Anterior cingulate cortex (tissue), 58 donors: ENCODE results near the gene SYNGR3.

Experiments used
- DNase-seq, 58 donors: peaks; one replicate each; lab custom pipeline; 2025; lab: John Stamatoyannopoulos, UW

Gene SYNGR3

GRCh38 chr16:1975432-1976215, 14.1 kb upstream of the SYNGR3 start:
- DNase-seq = no peak

GRCh38 chr16:1976216-1976520, 13.6 kb upstream of the SYNGR3 start:
- DNase-seq = no peak

GRCh38 chr16:1976951-1977874, 12.6 kb upstream of the SYNGR3 start:
- DNase-seq = no peak

GRCh38 chr16:1977875-1978268, 11.9 kb upstream of the SYNGR3 start:
- DNase-seq = no peak

- DNase-seq = no peak
Observed at GRCh38 chr16:1978476-1979120, 11.2 kb upstream of the SYNGR3 start.

GRCh38 chr16:1979271-1980029, 10.3 kb upstream of the SYNGR3 start:
- DNase-seq = peak in 1 of 58 donors; percentile 18

- DNase-seq = no peak
Observed at GRCh38 chr16:1980030-1980769, 9.6 kb upstream of the SYNGR3 start.

GRCh38 chr16:1980770-1981087, 9.0 kb upstream of the SYNGR3 start:
- no peak for DNase-seq

- no peak for DNase-seq
Observed at GRCh38 chr16:1981398-1981836, 8.4 kb upstream of the SYNGR3 start, which contains the start of gene NOXO1. NOXO1 (minus strand) TSS chr16:1981469; CDS start chr16:1981179, 290 bp downstream.

- peak in 18 of 58 donors; percentile 6 to 63 (median 38) for DNase-seq
Observed at GRCh38 chr16:1982013-1982433, 7.7 kb upstream of the SYNGR3 start.

- no peak for DNase-seq
Observed at GRCh38 chr16:1982991-1983543, 6.7 kb upstream of the SYNGR3 start.

GRCh38 chr16:1983544-1984346, 6.0 kb upstream of the SYNGR3 start, which contains the start of gene GFER:
GFER (plus strand) TSS chr16:1984193; CDS start chr16:1984219, 26 bp downstream.
- DNase-seq = peak; percentile 16 to 93 (median 82)

- peak in 8 of 58 donors; percentile 30 to 62 (median 49) for DNase-seq
Observed at GRCh38 chr16:1984347-1985225, 5.2 kb upstream of the SYNGR3 start.

GRCh38 chr16:1985466-1986150, 4.2 kb upstream of the SYNGR3 start:
- DNase-seq = no peak

- DNase-seq = no peak
Observed at GRCh38 chr16:1987198-1987597, 2.6 kb upstream of the SYNGR3 start.

- DNase-seq = no peak
Observed at GRCh38 chr16:1990101-1990350, 256 bp downstream of the SYNGR3 start.
